Choroid plexus epithelial cell (primary cell): ENCODE results near the gene RRAS.

Experiments used
- DNase-seq: peaks from one replicate; pipeline ENCODE4 v3.0.0-alpha.2; 2010; ENCODE audit warnings: low read depth
- H3K4me3 ChIP-seq: 2 replicates; pipeline ENCODE4 v1.5.1; 2011; ENCODE audit warnings: low read depth, mild to moderate bottlenecking, control low read depth, low read length, moderate library complexity
- TF ChIP-seq, protein P1 (sequence below): conservative IDR thresholded peaks from 2 replicates; pipeline ENCODE4 v1.5.1; 2011; ENCODE audit warnings: low read depth, mild to moderate bottlenecking, control low read depth, inconsistent platforms, low read length, moderate library complexity

RRAS gene

DNA sequence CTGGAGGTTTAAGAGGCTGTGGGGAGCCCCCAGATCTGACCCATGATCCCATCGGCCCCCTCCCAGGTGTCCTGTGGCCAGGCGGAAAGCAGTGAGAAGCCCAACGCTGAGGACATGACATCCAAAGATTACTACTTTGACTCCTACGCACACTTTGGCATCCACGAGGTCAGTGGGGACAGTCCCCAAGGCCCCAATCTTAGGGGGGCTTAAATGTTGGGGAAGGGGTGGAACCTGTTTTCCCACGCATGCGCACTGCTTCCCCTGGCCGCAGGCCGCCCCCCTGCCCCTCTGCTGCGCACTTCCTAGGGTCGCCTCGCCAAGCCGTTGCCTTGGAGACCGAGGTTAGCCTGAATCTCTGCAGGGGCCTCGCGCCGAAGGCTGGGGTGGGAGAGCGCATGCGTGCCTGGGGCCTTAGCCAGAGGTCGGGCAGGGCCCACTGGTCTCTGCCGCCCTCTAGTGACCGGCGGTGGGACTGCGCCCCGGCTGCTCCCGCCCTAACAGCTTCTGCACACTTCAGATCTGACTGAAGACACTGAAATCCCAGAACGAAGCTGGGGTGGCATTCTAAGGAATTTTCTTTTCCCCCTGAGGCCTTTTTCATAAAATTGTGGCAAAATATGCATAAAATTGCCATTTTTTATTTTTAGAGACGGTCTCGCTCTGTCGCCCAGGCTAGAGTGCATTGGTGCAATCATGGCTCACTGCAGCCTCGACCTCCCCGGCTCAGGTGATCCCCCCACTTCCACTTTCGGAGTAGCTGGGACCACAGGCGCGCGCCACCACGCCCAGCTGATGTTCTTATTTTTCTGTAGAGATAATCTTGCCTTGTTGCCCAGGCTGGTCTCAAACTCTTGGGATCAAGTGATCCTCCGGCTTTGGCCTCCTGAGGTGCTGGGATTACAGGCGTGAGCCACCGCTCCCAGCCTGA is 40.7 kb upstream of the RRAS start:
- TF ChIP-seq, protein P1, sequence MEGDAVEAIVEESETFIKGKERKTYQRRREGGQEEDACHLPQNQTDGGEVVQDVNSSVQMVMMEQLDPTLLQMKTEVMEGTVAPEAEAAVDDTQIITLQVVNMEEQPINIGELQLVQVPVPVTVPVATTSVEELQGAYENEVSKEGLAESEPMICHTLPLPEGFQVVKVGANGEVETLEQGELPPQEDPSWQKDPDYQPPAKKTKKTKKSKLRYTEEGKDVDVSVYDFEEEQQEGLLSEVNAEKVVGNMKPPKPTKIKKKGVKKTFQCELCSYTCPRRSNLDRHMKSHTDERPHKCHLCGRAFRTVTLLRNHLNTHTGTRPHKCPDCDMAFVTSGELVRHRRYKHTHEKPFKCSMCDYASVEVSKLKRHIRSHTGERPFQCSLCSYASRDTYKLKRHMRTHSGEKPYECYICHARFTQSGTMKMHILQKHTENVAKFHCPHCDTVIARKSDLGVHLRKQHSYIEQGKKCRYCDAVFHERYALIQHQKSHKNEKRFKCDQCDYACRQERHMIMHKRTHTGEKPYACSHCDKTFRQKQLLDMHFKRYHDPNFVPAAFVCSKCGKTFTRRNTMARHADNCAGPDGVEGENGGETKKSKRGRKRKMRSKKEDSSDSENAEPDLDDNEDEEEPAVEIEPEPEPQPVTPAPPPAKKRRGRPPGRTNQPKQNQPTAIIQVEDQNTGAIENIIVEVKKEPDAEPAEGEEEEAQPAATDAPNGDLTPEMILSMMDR, result peak; percentile 97
- peak overlapping the region; percentile 36 for H3K4me3 ChIP-seq
- peak; percentile 92 for DNase-seq

DNA sequence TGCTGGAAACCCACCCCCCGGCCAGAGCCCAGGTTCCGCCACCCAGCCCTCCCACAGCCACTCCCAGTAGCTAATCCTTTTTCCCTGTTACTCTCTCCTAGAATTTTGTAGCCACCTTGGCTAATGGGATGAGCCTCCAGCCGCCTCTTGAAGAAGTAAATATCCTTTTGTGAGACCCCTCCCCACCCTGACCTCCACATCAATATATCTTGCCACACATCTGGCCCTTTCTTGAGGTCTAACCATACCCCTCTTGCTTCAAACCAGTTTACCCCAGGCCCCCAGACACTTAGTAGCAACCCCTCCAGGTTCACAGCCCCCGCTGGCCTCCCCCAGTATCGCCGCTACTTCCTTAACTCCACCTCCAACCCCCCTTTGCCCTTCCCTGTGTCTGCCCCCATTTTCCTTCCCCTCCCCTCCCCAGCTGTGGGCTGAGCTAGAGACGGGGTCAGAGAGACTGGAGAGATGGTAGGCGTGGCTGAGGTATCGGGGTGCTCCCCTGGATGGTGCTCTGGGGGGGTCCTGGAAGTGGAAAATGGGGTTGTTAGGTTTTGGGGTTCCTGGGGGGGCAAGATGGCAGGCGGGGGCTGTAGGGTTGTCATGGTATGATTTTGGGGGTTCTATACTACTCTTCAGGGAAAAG is 39.9 kb upstream of the RRAS start:
- TF ChIP-seq, protein P1, result no peak
- H3K4me3 ChIP-seq, result no peak overlapping the region
- no peak for DNase-seq

DNA sequence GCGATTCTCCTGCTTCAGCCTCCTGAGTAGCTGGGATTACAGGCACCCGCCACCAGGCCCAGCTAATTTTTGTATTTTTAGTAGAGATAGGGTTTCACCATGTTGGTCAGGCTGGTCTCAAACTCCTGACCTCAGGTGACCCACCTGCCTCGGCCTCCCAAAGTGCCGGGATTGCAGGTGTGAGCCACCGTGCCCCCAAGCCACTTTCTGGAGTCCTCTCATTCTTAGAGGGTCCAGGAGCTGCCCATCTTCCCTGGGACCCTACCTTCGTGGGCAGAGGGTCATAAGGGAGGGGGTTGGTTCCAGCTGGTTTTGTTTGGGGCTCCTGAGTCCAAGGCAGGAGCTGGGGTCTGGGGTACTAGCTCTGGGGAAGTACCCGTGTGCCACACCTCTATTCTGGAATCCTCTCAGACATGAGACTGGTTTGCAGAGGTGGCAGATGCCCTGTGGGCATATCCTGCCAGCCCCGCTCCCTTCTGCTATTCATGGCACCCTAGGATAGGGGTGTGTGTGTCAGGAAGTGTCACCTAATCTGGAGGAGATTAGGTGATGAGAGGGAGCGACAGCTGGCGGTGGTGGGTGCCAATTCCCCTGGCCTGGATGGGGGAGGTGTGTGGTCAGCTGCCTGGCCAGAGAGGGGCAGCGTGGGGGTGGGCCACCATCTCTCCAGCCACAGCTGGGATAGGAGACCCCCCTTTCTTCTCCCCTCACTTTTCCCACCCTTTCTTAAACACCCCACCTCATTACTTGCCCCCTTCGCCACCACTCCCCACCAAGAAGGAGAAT is 39.2 kb upstream of the RRAS start:
- no peak for DNase-seq
- TF ChIP-seq, protein P1, result no peak
- H3K4me3 ChIP-seq, result no peak overlapping the region

DNA sequence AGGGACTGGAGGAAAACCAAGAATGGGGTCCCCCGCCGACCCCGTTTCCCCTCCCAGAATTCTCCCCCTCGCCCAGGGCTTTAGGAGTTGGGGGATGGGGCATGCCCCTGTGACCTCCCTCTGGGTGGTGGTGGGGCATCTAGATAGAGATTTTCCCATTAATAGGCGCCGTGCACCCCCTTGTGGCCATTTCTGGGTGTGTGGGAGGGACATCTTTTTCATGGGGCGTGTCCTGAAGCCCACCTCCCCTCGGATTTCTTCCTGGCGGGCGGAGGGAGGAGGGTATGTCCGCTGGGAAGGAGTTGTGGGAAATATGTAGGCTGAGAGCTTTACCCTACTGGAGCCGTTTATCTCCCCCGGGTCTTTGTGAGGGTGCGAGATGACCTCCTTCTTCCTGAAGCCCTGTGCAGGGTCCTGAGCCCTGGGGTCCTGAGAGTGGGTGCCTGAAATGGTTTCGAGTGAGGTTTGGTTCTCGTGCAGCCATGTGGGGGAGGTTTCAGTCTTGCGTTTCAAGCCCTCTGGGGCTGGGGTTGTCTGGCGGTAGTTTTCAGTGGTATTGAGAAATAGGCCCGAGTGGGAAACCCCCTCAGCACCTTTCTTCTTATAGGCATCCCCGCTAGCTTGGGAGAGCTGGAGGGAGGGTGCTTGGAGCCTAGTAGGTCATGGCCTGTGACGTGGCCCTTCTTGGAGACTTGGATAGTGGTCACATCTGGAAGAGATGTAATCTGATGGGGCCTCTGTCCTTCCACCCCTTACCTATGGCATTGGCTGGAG is 38.1 kb upstream of the RRAS start:
- TF ChIP-seq, protein P1, result peak; percentile 73
- peak; percentile 72 for DNase-seq
- H3K4me3 ChIP-seq, result peak overlapping the region; percentile 99

DNA sequence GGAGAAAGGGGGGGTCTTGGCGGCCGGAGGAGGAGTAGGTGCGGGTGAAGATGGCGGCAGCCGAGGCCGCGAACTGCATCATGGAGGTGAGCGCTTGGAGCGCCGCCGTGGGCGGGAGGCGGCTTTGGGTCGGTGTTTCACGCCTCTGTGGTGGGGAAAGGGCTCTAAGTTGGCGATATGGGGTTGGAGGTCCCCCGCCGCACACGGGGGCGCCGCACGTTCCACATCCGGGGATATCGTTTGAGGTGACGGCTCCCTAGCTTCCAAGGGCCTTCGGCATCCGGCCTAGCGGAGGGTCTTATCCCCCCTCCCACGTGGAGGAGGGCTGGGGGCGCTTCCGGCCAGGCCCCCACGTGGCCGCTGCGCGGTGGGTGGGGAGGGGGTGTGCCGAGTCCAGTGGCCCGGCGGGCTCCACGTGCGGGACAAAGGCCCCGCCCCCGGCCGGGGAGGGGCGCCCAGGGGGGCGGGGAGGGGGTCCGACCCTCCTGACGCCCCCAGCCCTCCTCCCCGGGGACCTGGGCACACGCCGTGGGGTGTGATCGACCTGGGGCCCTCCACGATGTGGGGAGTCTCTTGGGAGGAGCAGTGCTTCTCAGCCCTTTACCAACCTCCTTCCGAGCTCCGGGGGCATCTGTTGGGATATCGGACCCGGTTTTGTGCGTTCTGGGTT is 37.4 kb upstream of the RRAS start, which contains the start of gene PRMT1:
Gene PRMT1, plus strand, starts transcription at position 41 of the 670 bp plus-strand sequence. Its CDS starts 10 bp downstream, at position 51.
- H3K4me3 ChIP-seq, result peak within 1 kb of the TSS; percentile 99
- TF ChIP-seq, protein P1, result no peak
- DNase-seq, result peak; percentile 36
